Lung (tissue), 12 donors: ENCODE results near the gene CASR. TPM values are rescaled to one million over a fixed set of nuclear protein-coding genes. Genes with fewer than 3 reads are reported as not detected.

Experiments
- ATAC-seq: fragments of 200-7000 bp; cut with Tn5 transposase; one replicate; pipeline ENCODE4 v1.9.1; 2020; ENCODE audit warnings: moderate number of reproducible peaks; ENCODE audit not compliant: insufficient read depth, low FRiP score
- DNase-seq, 3 donors: peaks; one replicate each; pipeline ENCODE4 v3.0.0-alpha.2; 2013 to 2017
- H3K27ac ChIP-seq, 2 donors: one replicate each; pipeline ENCODE4 v1.5.1; 2013; ENCODE audit warnings: mild to moderate bottlenecking in 2 of 2, moderate library complexity in 2 of 2, control low read depth in 1 of 2, inconsistent platforms in 1 of 2, low read depth in 1 of 2, low read length in 1 of 2
- H3K27me3 ChIP-seq, 3 donors: one replicate each; pipeline ENCODE4 v1.5.1; 2013; ENCODE audit warnings: low read length in 2 of 3; ENCODE audit not compliant: control insufficient read depth in 3 of 3, insufficient read depth in 3 of 3
- H3K36me3 ChIP-seq, 4 donors: one replicate each; pipeline ENCODE4 v1.5.1; 2013; ENCODE audit warnings: low read length in 4 of 4, mild to moderate bottlenecking in 1 of 4, moderate library complexity in 1 of 4; ENCODE audit not compliant: control insufficient read depth in 4 of 4, insufficient read depth in 4 of 4
- H3K4me1 ChIP-seq, 5 donors: one replicate each; pipeline ENCODE4 v1.5.1; 2013; ENCODE audit warnings: low read length in 5 of 5, mild to moderate bottlenecking in 2 of 5, moderate library complexity in 1 of 5; ENCODE audit not compliant: control insufficient read depth in 5 of 5, insufficient read depth in 5 of 5
- H3K4me3 ChIP-seq: one replicate; pipeline ENCODE4 v1.5.1; 2013; ENCODE audit warnings: mild to moderate bottlenecking, control low read depth, moderate library complexity
- H3K9ac ChIP-seq, 2 donors: one replicate each; pipeline ENCODE4 v1.5.1; 2013; ENCODE audit warnings: low read length in 2 of 2, control low read depth in 1 of 2; ENCODE audit not compliant: insufficient read depth in 1 of 2
- H3K9me3 ChIP-seq, 4 donors: one replicate each; pipeline ENCODE4 v1.5.1; 2013; ENCODE audit warnings: low read length in 3 of 4, mild to moderate bottlenecking in 1 of 4, moderate library complexity in 1 of 4; ENCODE audit not compliant: control insufficient read depth in 4 of 4, insufficient read depth in 3 of 4
- WGBS, 2 donors: extraction: QIAGEN DNeasy Blood & Tissue Kit; methylation state at CpG; one replicate each; pipeline ENCODE4 v1.1.7; 2013; 5-methylcytosine and 5-hydroxymethylcytosine counted together
- polyA plus RNA-seq, 2 donors: library from polyadenylated mRNA; stranded (reverse); fragments of 200-250 nt; gene quantifications; one replicate each; pipeline ENCODE4 v1.2.1, GENCODE V29; 2013
- total RNA-seq, 2 donors: library from RNA; depleted of rRNA in 1 of 2; stranded (reverse); fragments of >200 nt in 1 of 2; gene quantifications; one replicate each; pipeline ENCODE4 v1.2.1, GENCODE V29; 2014 to 2021
- TF ChIP-seq, protein P1 (sequence below): IDR thresholded peaks from 2 replicates; pipeline ENCODE4 v1.5.1; 2012; ENCODE audit warnings: mild to moderate bottlenecking; ENCODE audit errors: control extremely low read depth, extremely low read depth
- donor health status: control.
- donor health status: control.
- donor health status: Bipolar disorder and iron deficiency.
- donor health status: healthy.
- donor health status: DM: yes; HTN: yes; CAD: no.

The CASR gene
- total and polyA plus RNA-seq, 4 donors: 0.02 to 0.40 (median 0.02) TPM; not detected in 1

DNA sequence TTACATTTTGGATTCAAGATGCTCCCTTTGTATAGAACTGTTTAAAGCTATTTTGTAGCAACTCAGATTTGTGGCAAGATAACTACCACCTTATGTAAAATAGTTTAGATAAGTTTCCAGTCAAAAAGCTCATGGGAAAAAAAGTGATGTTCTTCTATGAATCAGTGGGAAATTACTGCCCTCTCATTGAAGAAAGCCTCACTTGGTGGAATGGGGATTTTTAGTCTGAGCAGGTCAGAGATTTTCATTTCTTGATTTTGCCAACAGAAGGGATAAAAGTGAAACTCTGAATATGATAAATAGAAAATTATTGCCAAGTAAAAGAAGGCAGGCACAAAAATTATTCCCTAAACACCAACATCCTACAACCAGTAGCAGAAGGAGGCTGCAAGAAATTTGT lies 115.7 kb downstream of the CASR start:
- no peak for DNase-seq
- no peaks in the 10 kb centered on the region for H3K36me3 ChIP-seq
- H3K4me1 ChIP-seq: peaks cover 0 to 13% (median 2%) of the 10 kb centered on the region in 5 donors
- TF ChIP-seq, protein P1, sequence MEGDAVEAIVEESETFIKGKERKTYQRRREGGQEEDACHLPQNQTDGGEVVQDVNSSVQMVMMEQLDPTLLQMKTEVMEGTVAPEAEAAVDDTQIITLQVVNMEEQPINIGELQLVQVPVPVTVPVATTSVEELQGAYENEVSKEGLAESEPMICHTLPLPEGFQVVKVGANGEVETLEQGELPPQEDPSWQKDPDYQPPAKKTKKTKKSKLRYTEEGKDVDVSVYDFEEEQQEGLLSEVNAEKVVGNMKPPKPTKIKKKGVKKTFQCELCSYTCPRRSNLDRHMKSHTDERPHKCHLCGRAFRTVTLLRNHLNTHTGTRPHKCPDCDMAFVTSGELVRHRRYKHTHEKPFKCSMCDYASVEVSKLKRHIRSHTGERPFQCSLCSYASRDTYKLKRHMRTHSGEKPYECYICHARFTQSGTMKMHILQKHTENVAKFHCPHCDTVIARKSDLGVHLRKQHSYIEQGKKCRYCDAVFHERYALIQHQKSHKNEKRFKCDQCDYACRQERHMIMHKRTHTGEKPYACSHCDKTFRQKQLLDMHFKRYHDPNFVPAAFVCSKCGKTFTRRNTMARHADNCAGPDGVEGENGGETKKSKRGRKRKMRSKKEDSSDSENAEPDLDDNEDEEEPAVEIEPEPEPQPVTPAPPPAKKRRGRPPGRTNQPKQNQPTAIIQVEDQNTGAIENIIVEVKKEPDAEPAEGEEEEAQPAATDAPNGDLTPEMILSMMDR: no peak
- no peak overlapping the region for H3K4me3 ChIP-seq
- H3K27ac ChIP-seq: no peak overlapping the region
- no peak overlapping the region for H3K9ac ChIP-seq
- ATAC-seq: no peak
- H3K9me3 ChIP-seq: peaks cover 0 to 4% (median under 1%) of the 10 kb centered on the region in 4 donors
- H3K27me3 ChIP-seq: no peaks in the 10 kb centered on the region

DNA sequence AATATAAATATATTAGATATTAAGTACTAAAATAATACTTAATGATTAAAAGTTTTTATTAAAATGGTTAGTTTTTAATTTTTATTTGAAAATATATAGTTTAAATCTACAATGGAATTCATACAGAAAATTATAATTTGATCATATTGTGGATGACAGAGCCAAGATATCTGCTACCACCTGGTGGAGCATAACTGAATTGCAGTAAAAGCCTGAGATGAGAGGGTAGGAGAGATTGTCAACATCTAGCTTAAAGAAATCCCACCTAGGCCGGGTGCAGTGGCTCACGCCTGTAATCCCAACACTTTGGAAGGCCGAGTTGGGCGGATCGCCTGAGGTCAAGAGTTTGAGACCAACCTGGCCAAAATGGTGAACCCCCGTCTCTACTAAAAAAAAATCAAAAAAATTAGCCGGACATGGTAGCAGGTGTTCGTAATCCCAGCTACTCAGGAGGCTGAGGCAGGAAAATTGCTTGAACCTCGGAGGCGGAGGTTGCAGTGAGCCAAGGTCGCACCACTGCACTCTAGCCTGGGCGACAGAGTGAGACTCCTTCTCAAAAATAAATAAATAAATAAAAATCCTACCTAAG lies 116.5 kb downstream of the CASR start:
- Histone ChIP-seq H3K27me3 (no peaks in the 10 kb centered on the region), H3K4me3 (no peak overlapping the region), H3K9me3 (peaks cover 0 to 4% (median under 1%) of the 10 kb centered on the region in 4 donors), H3K27ac (no peak overlapping the region), H3K9ac (no peak overlapping the region), H3K4me1 (peaks cover 0 to 8% (median 0%) of the 10 kb centered on the region in 5 donors), H3K36me3 (no peaks in the 10 kb centered on the region)
- TF ChIP-seq, protein P1: peak; percentile 30
- 87 to 89% methylated on average over 12 of the region's 12 CpGs for WGBS, 2 donors
- ATAC-seq (no peak), DNase-seq (no peak)

DNA sequence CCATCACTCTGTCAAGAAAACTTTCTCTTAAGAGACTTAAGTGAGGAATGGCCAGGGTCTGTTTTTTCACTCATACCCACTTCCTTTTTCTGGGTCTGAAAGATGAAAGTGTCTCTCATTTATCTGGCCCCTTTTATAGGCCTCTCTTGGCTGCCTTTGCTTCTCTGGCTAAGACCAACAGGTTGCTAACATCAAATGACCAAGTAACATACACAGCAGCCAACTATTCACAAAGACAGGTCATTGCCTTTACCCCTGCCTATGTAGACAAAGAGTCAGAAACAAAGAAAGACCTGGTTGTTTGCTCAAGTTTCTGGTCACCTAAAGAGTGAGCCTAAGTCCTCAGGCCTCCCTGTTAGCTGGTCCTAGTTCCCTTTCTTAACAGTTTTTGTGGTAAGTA lies 117.6 kb downstream of the CASR start:
- Histone ChIP-seq H3K4me3 (no peak overlapping the region), H3K4me1 (no peaks in the 10 kb centered on the region), H3K36me3 (no peaks in the 10 kb centered on the region), H3K9ac (no peak overlapping the region), H3K27ac (no peak overlapping the region), H3K9me3 (peaks cover 0 to 4% (median under 1%) of the 10 kb centered on the region in 4 donors), H3K27me3 (no peaks in the 10 kb centered on the region)
- ATAC-seq (no peak), DNase-seq (no peak)
- TF ChIP-seq, protein P1: no peak
